ENCODE results near the gene POLE2.

DNA sequence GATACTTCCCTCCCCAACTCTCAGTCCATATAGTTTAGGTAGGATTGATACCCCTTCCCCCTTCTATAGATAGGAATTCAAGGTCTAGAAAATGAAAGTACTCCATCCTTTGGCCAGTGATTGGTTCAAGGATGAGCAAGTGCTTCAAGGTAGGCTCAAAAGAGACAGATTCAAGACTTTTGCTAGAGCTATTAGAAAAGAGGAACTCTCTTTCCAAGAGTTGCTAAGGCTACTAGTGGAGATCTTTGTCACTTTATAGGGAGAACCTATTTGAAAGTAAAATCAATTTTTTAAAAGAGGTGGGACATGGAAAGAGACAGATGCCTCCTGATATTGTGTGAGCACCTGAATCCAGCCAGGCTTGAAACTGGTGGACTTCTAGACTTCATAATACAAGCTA is 17.5 kb downstream of the POLE2 start:
- TF ChIP-seq, protein P1, sequence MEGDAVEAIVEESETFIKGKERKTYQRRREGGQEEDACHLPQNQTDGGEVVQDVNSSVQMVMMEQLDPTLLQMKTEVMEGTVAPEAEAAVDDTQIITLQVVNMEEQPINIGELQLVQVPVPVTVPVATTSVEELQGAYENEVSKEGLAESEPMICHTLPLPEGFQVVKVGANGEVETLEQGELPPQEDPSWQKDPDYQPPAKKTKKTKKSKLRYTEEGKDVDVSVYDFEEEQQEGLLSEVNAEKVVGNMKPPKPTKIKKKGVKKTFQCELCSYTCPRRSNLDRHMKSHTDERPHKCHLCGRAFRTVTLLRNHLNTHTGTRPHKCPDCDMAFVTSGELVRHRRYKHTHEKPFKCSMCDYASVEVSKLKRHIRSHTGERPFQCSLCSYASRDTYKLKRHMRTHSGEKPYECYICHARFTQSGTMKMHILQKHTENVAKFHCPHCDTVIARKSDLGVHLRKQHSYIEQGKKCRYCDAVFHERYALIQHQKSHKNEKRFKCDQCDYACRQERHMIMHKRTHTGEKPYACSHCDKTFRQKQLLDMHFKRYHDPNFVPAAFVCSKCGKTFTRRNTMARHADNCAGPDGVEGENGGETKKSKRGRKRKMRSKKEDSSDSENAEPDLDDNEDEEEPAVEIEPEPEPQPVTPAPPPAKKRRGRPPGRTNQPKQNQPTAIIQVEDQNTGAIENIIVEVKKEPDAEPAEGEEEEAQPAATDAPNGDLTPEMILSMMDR (IDR thresholded peaks at IDR 0.05) = no peak
- TF ChIP-seq POLR2A (IDR thresholded peaks at IDR 0.05) = no peak
